ENCODE data around the gene HDAC3. TPM values are rescaled to one million over a fixed set of nuclear protein-coding genes. Genes with fewer than 3 reads are reported as not detected.

Gene HDAC3
- total RNA-seq, 2 donors from 2014 or later: 36.6 to 44.0 TPM

DNA sequence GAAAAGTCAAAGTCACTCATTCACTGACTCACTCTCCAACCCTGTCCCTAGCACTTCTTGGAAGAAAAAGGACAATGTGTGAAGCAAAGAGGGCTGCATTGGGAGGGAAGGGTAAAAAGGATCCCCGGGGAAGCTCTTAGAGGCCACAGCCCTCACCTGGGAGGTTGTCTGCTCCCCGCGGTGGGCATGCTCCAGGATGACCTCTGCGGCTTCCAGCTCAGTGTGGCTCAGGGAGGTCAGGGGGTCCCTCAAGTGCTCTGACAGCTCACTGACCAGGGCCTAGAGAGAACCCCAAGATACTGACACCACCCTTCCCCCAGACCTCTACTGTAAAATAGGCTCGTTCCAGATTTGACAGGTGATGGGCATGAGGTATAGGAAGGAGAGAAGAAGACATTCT is 10.6 kb upstream of the HDAC3 start:
- no peaks in the 10 kb centered on the region for H3K27me3 ChIP-seq
- intact Hi-C loops (cut with DNase I): no loop called here
- DNase-seq: no peak

DNA sequence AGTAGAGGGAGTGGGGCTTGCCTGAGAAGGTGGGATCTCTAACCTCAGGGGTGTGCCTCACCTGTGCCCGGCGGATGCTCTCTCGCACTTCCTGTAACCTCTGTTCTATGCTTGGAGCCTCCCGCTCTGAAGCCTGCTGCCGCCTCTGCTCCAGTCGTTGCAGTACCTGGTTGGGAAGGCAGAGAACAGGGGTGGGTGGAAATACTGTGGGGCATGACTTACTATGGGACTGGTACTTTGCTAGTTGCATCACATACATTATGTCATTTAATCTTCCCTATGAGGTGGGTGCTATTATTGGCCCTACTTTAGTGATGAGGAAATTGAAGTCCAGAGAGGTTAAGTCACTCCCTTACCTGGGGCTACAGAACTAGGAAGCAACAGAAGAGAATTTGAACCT is 9.4 kb upstream of the HDAC3 start:
- Histone ChIP-seq H3K27me3 (no peaks in the 10 kb centered on the region), H3K4me1 (no peaks in the 10 kb centered on the region), H3K9me3 (no peaks in the 10 kb centered on the region), H3K4me3 (no peak overlapping the region), H3K9ac (ENCODE audit: low read depth in 2 of 2, low read length in 2 of 2) (no peak overlapping the region), H3K36me3 (no peaks in the 10 kb centered on the region), H3K27ac (no peak overlapping the region)
- TF ChIP-seq, protein P1, sequence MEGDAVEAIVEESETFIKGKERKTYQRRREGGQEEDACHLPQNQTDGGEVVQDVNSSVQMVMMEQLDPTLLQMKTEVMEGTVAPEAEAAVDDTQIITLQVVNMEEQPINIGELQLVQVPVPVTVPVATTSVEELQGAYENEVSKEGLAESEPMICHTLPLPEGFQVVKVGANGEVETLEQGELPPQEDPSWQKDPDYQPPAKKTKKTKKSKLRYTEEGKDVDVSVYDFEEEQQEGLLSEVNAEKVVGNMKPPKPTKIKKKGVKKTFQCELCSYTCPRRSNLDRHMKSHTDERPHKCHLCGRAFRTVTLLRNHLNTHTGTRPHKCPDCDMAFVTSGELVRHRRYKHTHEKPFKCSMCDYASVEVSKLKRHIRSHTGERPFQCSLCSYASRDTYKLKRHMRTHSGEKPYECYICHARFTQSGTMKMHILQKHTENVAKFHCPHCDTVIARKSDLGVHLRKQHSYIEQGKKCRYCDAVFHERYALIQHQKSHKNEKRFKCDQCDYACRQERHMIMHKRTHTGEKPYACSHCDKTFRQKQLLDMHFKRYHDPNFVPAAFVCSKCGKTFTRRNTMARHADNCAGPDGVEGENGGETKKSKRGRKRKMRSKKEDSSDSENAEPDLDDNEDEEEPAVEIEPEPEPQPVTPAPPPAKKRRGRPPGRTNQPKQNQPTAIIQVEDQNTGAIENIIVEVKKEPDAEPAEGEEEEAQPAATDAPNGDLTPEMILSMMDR (IDR thresholded peaks at IDR 0.05): no peak
- intact Hi-C loops (cut with DNase I): no loop called here
- DNase-seq: no peak

More for the DNA sequence above, 10.6 kb upstream of the HDAC3 start:
- H3K36me3 ChIP-seq: no peaks in the 10 kb centered on the region
- TF ChIP-seq, protein P1 (IDR thresholded peaks at IDR 0.05): no peak
- no peak overlapping the region for H3K4me3 ChIP-seq
- H3K27ac ChIP-seq: no peak overlapping the region
- H3K4me1 ChIP-seq: no peaks in the 10 kb centered on the region
- H3K9me3 ChIP-seq: no peaks in the 10 kb centered on the region
- H3K9ac ChIP-seq (ENCODE audit: low read depth in 2 of 2, low read length in 2 of 2): no peak overlapping the region

DNA sequence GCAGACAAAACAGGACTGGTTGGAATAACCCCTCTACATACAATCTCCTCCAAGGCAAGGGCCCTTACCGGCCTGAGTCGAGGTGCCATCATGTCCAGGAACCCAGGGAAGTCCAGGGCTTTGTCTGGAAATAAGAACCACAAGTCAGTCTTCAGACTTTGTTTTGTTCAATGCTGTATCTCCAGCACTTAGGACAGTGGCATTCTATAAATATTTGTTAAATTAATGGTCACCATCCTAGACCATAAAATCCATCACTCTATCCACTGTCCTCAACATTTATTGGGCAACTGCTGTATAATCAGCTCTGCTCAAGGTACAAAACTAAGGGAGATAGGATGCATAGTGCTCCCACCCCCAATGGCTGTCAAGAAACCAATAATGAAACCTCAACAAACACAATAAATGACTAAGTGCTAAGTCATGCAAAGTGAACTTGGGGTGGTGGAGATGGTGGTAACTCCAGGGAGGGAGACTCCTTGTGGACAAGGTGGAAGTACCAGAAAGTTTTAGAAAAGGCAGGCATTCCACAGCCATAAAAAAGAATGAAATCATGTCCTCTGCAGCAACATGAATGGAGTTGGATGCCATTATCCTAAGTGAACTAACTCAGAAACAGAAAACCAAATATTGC is 5.1 kb upstream of the HDAC3 start:
- H3K36me3 ChIP-seq: no peaks in the 10 kb centered on the region
- H3K9ac ChIP-seq (ENCODE audit: low read depth in 2 of 2, low read length in 2 of 2): no peak overlapping the region
- peaks cover 6% of the 10 kb centered on the region for H3K4me1 ChIP-seq
- intact Hi-C loops (cut with DNase I): no loop called here
- H3K4me3 ChIP-seq: no peak overlapping the region
- no peaks in the 10 kb centered on the region for H3K27me3 ChIP-seq
- no peaks in the 10 kb centered on the region for H3K9me3 ChIP-seq
- TF ChIP-seq, protein P1 (IDR thresholded peaks at IDR 0.05): no peak
- no peak overlapping the region for H3K27ac ChIP-seq
- no peak for DNase-seq

DNA sequence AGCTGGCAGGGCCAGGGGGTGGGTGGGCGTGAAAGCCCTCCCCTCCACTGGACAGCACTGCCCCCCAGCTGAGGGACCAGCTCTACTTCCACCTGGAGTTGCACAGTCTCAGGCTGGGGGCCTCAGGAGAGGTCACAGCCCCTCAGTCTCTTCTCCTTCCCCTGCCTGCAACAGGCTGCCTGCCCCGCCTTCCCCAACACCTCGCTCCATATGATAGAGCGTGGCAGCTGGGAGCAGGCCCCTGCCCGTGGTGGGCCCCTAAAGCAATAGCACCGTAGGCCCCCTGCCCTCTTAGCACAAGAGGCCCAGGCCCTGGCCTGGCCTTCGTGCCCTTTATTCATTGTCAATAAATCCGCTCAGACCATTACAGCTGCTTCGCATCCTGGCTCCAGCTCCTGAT is 4.0 kb upstream of the HDAC3 start:
- no peaks in the 10 kb centered on the region for H3K36me3 ChIP-seq

DNA sequence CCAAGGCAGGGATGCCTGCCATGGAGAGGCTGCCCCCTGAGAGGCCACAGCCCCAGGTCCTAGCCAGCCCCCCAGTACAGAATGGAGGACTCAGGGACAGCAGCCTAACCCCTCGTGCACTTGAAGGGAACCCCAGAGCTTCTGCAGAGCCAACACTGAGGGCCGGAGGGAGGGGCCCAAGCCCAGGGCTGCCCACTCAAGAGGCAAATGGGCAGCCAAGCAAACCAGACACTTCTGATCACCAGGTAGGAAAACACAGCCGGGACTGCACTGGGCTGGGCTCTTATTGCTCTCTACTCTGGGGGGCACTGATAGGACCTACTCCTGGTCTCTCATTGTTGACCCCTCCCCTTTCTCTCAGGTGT is 3.4 kb upstream of the HDAC3 start:
- Histone ChIP-seq H3K36me3 (no peaks in the 10 kb centered on the region), H3K27me3 (no peaks in the 10 kb centered on the region), H3K27ac (no peak overlapping the region), H3K9me3 (no peaks in the 10 kb centered on the region), H3K9ac (ENCODE audit: low read depth in 2 of 2, low read length in 2 of 2) (no peak overlapping the region), H3K4me1 (peaks cover 13% of the 10 kb centered on the region), H3K4me3 (no peak overlapping the region)
- TF ChIP-seq, protein P1 (IDR thresholded peaks at IDR 0.05): no peak
- intact Hi-C loops (cut with DNase I): no loop called here
- no peak for DNase-seq

More for the DNA sequence above, 4.0 kb upstream of the HDAC3 start:
- Histone ChIP-seq H3K9ac (ENCODE audit: low read depth in 2 of 2, low read length in 2 of 2) (no peak overlapping the region), H3K27ac (no peak overlapping the region), H3K4me1 (peaks cover 8% of the 10 kb centered on the region), H3K4me3 (no peak overlapping the region), H3K27me3 (no peaks in the 10 kb centered on the region), H3K9me3 (no peaks in the 10 kb centered on the region)
- DNase-seq: no peak
- TF ChIP-seq, protein P1 (IDR thresholded peaks at IDR 0.05): no peak
- intact Hi-C loops (cut with DNase I): no loop called here

Measured in colonic mucosa (tissue), 4 donors.